ENCODE results near the gene NOTCH1. TPM values are rescaled to one million over a fixed set of nuclear protein-coding genes. Genes with fewer than 3 reads are reported as not detected.

Gene NOTCH1
- total and polyA plus RNA-seq, 2 of the 4 experiments (the other 2 are of a cell fraction) = 1.8 to 6.0 TPM

DNA sequence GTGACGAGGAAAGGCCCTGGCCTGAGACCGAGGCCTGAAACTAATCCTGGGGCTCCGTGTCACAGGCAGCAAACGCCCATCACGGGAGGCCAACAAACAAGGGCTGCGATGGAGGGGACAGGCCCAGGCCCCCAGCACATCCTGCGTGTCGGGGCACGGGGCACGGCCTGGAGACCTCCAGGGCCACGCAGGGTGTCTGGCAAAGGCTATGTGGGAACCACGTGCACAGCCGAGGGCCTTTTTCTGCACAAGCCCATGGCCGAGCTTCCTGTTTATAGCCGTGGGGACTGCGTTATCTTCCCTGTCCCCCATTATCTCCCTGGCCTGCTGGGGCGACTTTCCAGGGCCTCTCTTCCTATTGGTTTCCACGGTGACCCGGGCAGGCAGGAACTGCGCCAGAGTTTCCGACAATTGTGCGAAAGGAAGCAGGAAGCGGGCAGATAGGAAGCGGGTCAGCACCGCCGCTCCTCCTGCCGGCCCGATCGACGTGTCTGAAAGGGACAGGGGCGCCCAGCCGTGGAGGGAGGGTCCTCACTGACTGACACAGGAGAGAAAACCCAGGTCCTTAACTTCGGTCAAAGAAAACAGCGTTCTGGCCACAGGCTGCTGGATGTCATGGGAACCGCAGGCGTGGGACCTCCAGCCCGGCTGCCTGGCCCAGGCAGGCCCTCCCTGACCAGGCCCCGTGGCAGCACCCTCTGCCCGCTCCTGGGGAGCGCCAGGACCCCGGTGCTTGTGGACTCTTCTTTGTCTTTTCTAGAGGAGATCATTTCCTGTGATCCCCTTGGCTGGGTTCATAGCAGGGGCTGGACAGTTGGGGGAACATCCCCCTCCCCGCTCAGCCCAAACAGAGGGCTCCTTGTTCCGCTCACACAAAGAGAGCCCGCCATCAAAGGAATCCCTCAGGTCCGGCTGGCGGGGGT, 33.9 kb downstream of the NOTCH1 start:
- WGBS, 2 experiments (ENCODE audit: extremely low coverage in 2 of 2, insufficient read length in 1 of 2) = 90% methylated on average over 35 of the region's 46 CpGs; no CpG with 5 or more reads in 1 of the 2 experiments
- Histone ChIP-seq H3K27ac (ENCODE audit: insufficient read depth, low read length) (no peak overlapping the region), H4K8ac (ENCODE audit: low read depth in 2 of 2, low read length in 2 of 2) (no peak overlapping the region), H4K5ac (ENCODE audit: low read depth, low read length) (no peak overlapping the region), H3K4me2 (ENCODE audit: low read depth, low read length) (no peak overlapping the region), H2AFZ (replicated peaks; ENCODE audit: low read length, poor library complexity) (no peak overlapping the region), H3K4ac (ENCODE audit: low read depth, low read length) (no peak overlapping the region), H2AK5ac (ENCODE audit: low read depth, low read length) (no peak overlapping the region), H3K9me3 (ENCODE audit: control insufficient read depth, insufficient read depth, low read length) (no peaks in the 10 kb centered on the region), H3K9me1 (ENCODE audit: insufficient read depth, low read length) (no peaks in the 10 kb centered on the region), H3K4me1 (ENCODE audit: control insufficient read depth, insufficient read depth, low read length) (no peaks in the 10 kb centered on the region), H2BK15ac (ENCODE audit: low read depth, low read length) (no peak overlapping the region), H3K23ac (ENCODE audit: low read depth, low read length) (no peak overlapping the region), H4K20me1 (ENCODE audit: insufficient read depth, low read length) (no peaks in the 10 kb centered on the region), H3K9ac (ENCODE audit: low read depth, low read length) (no peak overlapping the region), H3K27me3 (ENCODE audit: control insufficient read depth, insufficient read depth, low read length) (no peaks in the 10 kb centered on the region), H2BK20ac (ENCODE audit: low read depth, low read length) (no peak overlapping the region), H3K14ac (replicated peaks; ENCODE audit: low read depth, low read length) (no peak overlapping the region), H2BK120ac (ENCODE audit: low read depth, low read length) (no peak overlapping the region), H3K18ac (ENCODE audit: low read depth, low read length) (no peak overlapping the region), H3K4me3 (ENCODE audit: insufficient read depth, low read depth, low read length) (no peak overlapping the region), H2AK9ac (replicated peaks; ENCODE audit: low read depth, low read length, poor library complexity) (no peak overlapping the region), H3K56ac (ENCODE audit: extremely low read depth, insufficient read depth, low read length) (no peak overlapping the region), H2BK5ac (ENCODE audit: low read depth, low read length, poor library complexity, severe bottlenecking) (no peak overlapping the region), H3K79me1 (ENCODE audit: low read depth in 1 of 2, low read length in 2 of 2) (no peaks in the 10 kb centered on the region), H4K91ac (ENCODE audit: insufficient read depth, low read depth, low read length) (no peak overlapping the region), H3K36me3 (ENCODE audit: control insufficient read depth, insufficient read depth, low read length) (peaks cover 74% of the 10 kb centered on the region)
- intact Hi-C loops (cut with micrococcal nuclease) (no loop called here), dilution Hi-C loops (cut with HindIII; ENCODE audit: low sequenced_read_pairs, unreplicated experiment) (no loop called here), in situ Hi-C loops (cut with MboI; ENCODE audit: low sequenced_read_pairs) (no loop called here)
- CTCF ChIA-PET = no interaction called here
- POLR2A ChIA-PET (ENCODE audit: unreplicated experiment) = no interaction called here
- no TSS peak for BruUV-seq (replicated peaks)
- ATAC-seq (ENCODE audit: low read depth) (no peak), DNase-seq (no peak)
- no peak for TF ChIP-seq CHD1 (IDR thresholded peaks at IDR 0.05; ENCODE audit: low read depth, low read length)
- TF ChIP-seq USF2 (IDR thresholded peaks at IDR 0.05; ENCODE audit: low read depth, low read length) = no peak
- TF ChIP-seq NFE2L2 (IDR thresholded peaks at IDR 0.05; ENCODE audit: low read depth, low read length) = no peak
- TF ChIP-seq POLR2A (IDR thresholded peaks at IDR 0.05; ENCODE audit: low read depth, low read length) = no peak
- no peak for TF ChIP-seq RCOR1 (IDR thresholded peaks at IDR 0.05; ENCODE audit: insufficient replicate concordance, low read length)
- TF ChIP-seq MAFK (IDR thresholded peaks at IDR 0.05; ENCODE audit: low read depth, low read length) = no peak
- TF ChIP-seq, protein P1, sequence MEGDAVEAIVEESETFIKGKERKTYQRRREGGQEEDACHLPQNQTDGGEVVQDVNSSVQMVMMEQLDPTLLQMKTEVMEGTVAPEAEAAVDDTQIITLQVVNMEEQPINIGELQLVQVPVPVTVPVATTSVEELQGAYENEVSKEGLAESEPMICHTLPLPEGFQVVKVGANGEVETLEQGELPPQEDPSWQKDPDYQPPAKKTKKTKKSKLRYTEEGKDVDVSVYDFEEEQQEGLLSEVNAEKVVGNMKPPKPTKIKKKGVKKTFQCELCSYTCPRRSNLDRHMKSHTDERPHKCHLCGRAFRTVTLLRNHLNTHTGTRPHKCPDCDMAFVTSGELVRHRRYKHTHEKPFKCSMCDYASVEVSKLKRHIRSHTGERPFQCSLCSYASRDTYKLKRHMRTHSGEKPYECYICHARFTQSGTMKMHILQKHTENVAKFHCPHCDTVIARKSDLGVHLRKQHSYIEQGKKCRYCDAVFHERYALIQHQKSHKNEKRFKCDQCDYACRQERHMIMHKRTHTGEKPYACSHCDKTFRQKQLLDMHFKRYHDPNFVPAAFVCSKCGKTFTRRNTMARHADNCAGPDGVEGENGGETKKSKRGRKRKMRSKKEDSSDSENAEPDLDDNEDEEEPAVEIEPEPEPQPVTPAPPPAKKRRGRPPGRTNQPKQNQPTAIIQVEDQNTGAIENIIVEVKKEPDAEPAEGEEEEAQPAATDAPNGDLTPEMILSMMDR (conservative IDR thresholded peaks at IDR 0.05; ENCODE audit: low read depth, low read length) = no peak
- TF ChIP-seq, protein P2, sequence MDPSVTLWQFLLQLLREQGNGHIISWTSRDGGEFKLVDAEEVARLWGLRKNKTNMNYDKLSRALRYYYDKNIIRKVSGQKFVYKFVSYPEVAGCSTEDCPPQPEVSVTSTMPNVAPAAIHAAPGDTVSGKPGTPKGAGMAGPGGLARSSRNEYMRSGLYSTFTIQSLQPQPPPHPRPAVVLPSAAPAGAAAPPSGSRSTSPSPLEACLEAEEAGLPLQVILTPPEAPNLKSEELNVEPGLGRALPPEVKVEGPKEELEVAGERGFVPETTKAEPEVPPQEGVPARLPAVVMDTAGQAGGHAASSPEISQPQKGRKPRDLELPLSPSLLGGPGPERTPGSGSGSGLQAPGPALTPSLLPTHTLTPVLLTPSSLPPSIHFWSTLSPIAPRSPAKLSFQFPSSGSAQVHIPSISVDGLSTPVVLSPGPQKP (IDR thresholded peaks at IDR 0.05; ENCODE audit: borderline replicate concordance, low read depth, low read length) = no peak
- no peak for TF ChIP-seq BHLHE40 (IDR thresholded peaks at IDR 0.05; ENCODE audit: low read depth, low read length)
- TF ChIP-seq MAZ (IDR thresholded peaks at IDR 0.05; ENCODE audit: borderline replicate concordance, low read depth, low read length) = no peak
- no peak for TF ChIP-seq RAD21 (IDR thresholded peaks at IDR 0.05; ENCODE audit: low read length)
- TF ChIP-seq RFX5 (IDR thresholded peaks at IDR 0.05; ENCODE audit: low read depth, low read length) = no peak
- no peak for TF ChIP-seq CEBPB (IDR thresholded peaks at IDR 0.05; ENCODE audit: low read depth, low read length)
- no peak for TF ChIP-seq SMC3 (IDR thresholded peaks at IDR 0.05; ENCODE audit: low read depth, low read length)
- TF ChIP-seq MXI1 (IDR thresholded peaks at IDR 0.05; ENCODE audit: borderline replicate concordance, low read depth, low read length) = no peak

Data from IMR-90 (cell line).